Measurements from ENCODE around the gene DNAJC9. TPM values are rescaled to one million over a fixed set of nuclear protein-coding genes. Genes with fewer than 3 reads are reported as not detected.
"Not testable (repeated sequence)": the region's sequence is repeated elsewhere in the genome, so short reads cannot be mapped to it uniquely, and the experiment has no call there.

The DNAJC9 gene
- total and polyA plus RNA-seq, 3 donors from 2014 or later = 18.3 to 31.1 (median 30.2) TPM

DNA sequence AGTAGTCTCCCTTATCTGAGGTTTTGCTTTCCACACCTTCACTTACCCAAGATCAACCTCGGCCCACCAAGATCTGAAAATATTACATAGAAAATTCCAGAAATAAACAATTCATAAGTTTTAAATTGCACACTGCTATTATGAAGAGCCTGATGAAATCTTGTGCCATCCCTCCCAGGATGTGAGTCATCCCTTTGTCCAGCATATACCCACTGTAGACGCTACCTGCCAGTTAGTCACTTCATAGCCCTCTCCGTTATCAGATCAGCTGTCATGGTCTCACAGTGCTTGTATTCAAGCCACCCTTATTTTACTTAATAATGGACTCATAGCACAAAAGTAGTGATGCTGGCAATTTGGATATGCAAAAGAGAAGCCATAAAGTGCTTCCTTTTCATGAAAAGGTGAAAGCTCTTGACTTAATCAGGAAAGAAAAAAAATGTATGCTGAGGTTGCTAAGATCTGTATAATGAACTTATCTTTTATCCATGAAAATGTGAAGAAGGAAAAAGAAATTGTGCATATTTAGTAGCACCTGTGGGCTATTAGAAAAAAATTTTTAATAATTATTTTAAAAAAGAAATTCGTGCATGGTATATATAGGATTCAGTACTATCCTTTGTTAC, 15.2 kb upstream of the DNAJC9 start:
- no peak for DNase-seq

DNA sequence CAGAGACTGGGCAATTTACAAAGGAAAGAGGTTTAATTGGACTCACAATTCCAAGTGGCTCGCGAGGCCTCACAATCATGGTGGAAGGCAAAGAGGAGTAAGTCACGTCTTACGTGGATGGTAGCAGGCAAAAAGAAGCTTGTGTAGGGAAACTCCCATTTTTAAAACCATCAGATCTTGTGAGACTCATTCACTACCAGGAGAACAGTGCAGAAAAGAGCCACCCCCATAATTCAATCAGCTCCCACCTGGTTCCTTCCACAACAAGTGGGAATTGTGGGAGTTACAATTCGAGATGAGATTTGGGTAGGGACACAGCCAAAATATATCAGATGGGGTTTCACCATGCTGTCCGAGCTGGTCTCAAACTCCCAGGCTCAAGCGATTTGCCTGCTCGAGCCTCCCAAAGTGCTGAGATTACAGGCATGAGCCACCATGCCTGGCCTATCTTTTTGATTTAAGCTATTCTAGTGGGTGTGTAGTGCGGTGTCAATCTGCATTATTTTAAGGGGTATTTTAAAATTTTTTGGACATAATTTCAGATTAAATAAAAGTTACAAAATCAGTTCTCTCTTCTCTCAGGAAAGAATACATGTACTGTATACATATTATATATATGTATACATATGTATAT, 14.4 kb upstream of the DNAJC9 start:
- Histone ChIP-seq H3K4me1 (no peaks in the 10 kb centered on the region), H3K36me3 (ENCODE audit: low read depth, missing control alignments) (no peaks in the 10 kb centered on the region), H3K27me3 (no peaks in the 10 kb centered on the region), H3K9me3 (no peaks in the 10 kb centered on the region), H3K27ac (no peak overlapping the region), H3K4me3 (no peak overlapping the region)
- WGBS, 2 donors = 94 to 97% methylated on average over 9 of the region's 9 CpGs
- intact Hi-C loops (cut with DNase I; ENCODE audit: low total_unique reads) = no loop called here
- DNase-seq = no peak
- no peak for TF ChIP-seq POLR2A (IDR thresholded peaks at IDR 0.05)
- TF ChIP-seq, protein P1, sequence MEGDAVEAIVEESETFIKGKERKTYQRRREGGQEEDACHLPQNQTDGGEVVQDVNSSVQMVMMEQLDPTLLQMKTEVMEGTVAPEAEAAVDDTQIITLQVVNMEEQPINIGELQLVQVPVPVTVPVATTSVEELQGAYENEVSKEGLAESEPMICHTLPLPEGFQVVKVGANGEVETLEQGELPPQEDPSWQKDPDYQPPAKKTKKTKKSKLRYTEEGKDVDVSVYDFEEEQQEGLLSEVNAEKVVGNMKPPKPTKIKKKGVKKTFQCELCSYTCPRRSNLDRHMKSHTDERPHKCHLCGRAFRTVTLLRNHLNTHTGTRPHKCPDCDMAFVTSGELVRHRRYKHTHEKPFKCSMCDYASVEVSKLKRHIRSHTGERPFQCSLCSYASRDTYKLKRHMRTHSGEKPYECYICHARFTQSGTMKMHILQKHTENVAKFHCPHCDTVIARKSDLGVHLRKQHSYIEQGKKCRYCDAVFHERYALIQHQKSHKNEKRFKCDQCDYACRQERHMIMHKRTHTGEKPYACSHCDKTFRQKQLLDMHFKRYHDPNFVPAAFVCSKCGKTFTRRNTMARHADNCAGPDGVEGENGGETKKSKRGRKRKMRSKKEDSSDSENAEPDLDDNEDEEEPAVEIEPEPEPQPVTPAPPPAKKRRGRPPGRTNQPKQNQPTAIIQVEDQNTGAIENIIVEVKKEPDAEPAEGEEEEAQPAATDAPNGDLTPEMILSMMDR (IDR thresholded peaks at IDR 0.05) = no peak

More for the DNA sequence above, 15.2 kb upstream of the DNAJC9 start:
- H3K27me3 ChIP-seq = no peaks in the 10 kb centered on the region
- no peaks in the 10 kb centered on the region for H3K9me3 ChIP-seq
- intact Hi-C loops (cut with DNase I; ENCODE audit: low total_unique reads) = no loop called here
- 80 to 83% methylated on average over 4 of the region's 4 CpGs for WGBS, 2 donors
- H3K27ac ChIP-seq = no peak overlapping the region
- no peak for TF ChIP-seq POLR2A (IDR thresholded peaks at IDR 0.05)
- TF ChIP-seq, protein P1 (IDR thresholded peaks at IDR 0.05) = no peak
- H3K4me1 ChIP-seq = no peaks in the 10 kb centered on the region
- no peaks in the 10 kb centered on the region for H3K36me3 ChIP-seq (ENCODE audit: low read depth, missing control alignments)
- H3K4me3 ChIP-seq = no peak overlapping the region

DNA sequence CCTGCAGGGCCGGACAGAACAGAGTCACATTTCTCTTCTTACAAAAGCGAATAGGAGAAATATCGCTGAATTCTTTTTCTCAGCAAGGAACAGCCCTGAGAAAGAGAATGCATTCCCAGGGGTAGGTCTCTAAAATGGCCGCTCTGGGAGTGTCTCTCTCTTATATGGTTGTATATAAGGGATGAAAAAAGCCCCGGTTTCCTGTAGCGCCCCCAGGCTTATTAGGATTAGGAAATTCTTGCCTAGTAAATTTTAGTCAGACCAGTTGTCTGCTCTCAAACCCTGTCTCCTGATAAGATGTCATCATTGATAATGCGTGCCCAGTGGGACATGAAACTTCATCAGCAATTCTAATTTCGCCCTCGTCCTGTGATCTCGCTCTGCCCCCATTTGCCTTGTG, 11.6 kb upstream of the DNAJC9 start:
- 93 to 94% methylated on average over 10 of the region's 10 CpGs for WGBS, 2 donors
- H3K36me3 ChIP-seq (ENCODE audit: low read depth, missing control alignments); H3K27me3 ChIP-seq; DNase-seq; H3K9me3 ChIP-seq; H3K4me1 ChIP-seq; H3K27ac ChIP-seq; intact Hi-C loops (cut with DNase I; ENCODE audit: low total_unique reads); H3K4me3 ChIP-seq: not testable (repeated sequence)

DNA sequence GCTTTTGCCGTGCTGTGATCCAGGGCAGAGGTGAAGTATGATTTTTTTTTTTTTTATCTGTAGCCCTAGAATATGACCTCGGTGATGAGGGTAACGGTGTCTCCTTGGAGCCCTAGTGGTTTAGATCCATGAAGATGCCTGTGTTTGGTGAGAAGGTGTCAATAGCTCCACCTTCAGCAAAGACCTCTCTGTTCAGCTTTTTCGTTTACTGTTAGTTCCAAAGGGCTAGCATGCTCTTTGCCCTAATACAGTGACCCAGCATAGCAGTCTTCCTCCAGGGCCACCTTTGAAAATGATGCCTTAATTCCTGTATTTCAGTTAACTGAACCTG, 6.1 kb upstream of the DNAJC9 start:
- no peak for DNase-seq
- H3K27me3 ChIP-seq = no peaks in the 10 kb centered on the region
- TF ChIP-seq, protein P1 (IDR thresholded peaks at IDR 0.05) = no peak
- TF ChIP-seq POLR2A (IDR thresholded peaks at IDR 0.05) = no peak
- no peaks in the 10 kb centered on the region for H3K9me3 ChIP-seq
- peak overlapping the region; percentile 88 to 93 for H3K27ac ChIP-seq
- no peaks in the 10 kb centered on the region for H3K36me3 ChIP-seq (ENCODE audit: low read depth, missing control alignments)
- WGBS, 2 donors = 0 to 1% methylated on average over 4 of the region's 4 CpGs
- peaks cover 20% of the 10 kb centered on the region for H3K4me1 ChIP-seq
- intact Hi-C loops (cut with DNase I; ENCODE audit: low total_unique reads) = no loop called here
- peak overlapping the region; percentile 73 to 98 for H3K4me3 ChIP-seq

DNA sequence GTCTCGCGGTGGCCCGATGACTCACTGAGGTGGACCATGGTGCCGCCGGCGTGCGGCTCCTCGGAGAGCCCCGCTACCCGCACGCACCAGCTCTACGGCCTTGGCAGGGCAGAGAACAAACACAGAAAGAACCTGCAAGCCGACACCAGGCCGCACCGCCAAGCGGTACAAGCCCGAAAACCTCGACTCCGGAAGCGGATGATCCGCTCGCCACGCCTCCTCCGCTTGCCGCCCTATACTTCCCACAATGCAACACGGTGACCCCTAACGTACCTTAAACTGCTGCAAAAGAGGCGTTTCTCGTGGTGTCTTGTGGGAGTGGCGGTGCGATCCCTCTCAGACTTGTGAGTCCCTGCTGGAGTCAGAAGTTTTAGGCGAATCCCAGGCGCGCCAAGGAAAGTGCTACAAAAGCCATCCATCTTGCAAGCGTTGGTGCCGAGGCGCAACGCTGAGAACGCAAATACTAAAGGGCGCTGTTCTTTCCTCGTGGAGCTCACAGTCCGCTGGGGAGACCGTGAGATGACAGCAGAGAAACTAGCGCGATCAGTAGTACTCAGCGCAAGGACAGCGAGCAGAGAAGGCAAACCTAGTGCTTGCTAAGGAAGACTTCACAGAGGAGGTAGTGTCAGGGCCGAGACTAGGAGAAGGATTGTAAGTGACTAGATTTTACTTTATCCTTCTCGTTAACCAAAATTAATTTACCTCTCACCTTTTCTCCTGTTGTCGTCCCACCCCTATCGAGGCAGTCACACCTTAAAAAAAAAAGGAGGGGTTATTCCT, 5.6 kb upstream of the DNAJC9 start, which contains the start of gene MRPS16:
Gene MRPS16 (minus strand): TSS at position 200 of the 780 bp plus-strand sequence. CDS start 162 bp downstream, at position 38.
- Histone ChIP-seq H3K4me3 (peak within 1 kb of the TSS; percentile 73 to 98), H3K4me1 (peaks cover 22% of the 10 kb centered on the region), H3K36me3 (ENCODE audit: low read depth, missing control alignments) (no peaks in the 10 kb centered on the region), H3K27me3 (no peaks in the 10 kb centered on the region), H3K27ac (peak within 1 kb of the TSS; percentile 88 to 93), H3K9me3 (no peaks in the 10 kb centered on the region)
- TF ChIP-seq, protein P1 (IDR thresholded peaks at IDR 0.05) = peak in 1 of 3 experiments; percentile 28
- peak; percentile 59 for TF ChIP-seq POLR2A (IDR thresholded peaks at IDR 0.05)
- WGBS, 2 donors = 0% methylated on average over 30 to 51 of the region's 51 CpGs
- DNase-seq = peak; percentile 98
- intact Hi-C loops (cut with DNase I; ENCODE audit: low total_unique reads) = no loop called here
